Stromal cell of bone marrow (primary cell): ENCODE measurements around the gene PDCD1.
"Not testable (repeated sequence)": the region's sequence is repeated elsewhere in the genome, so short reads cannot be mapped to it uniquely, and the experiment has no call there.

ENCODE experiments used
- DNase-seq: peaks from one replicate; pipeline ENCODE4 v3.0.0-alpha.2; 2012; ENCODE audit warnings: low read depth

The PDCD1 gene

DNA sequence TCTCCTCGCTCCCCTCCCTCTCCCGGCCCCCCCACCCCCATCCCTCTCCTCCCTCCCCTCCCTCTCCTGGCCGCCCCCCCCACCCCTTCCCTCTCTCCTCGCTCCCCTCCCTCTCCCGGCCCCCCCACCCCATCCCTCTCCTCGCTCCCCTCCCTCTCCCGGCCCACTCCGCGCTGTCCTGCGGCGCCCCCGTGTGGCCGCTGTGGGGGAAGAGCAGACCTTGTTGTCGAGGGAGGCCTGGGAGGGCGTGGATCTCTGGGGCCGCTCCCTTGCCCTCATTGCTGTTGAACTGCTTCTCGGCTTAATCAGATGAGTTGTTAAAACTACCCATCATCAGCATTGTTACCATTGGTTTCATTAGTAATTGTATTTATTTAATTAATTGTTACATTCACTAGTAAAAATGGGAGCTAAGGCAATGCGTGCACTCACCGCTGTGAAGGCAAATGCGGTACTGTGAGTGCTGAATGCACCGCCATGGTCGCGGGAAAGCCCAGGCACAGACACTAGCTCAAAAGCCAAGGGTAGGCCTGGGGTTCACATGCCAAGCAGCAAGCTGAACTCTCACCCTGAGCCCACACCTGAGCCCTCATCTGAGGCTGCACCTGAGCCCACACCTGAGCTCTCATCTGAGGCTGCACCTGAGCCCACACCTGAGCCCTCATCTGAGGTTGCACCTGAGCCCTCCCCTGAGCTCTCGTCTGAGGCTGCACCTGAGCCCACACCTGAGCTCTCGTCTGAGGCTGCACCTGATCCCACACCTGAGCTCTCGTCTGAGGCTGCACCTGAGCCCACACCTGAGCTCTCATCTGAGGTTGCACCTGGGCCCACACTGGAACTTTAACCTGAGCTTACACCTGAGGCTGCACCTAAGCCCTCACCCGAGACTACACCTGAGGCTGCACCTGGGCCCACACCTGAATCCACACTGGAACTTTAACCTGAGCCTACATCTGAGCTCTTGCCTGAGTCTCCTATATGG lies 19.6 kb upstream of the PDCD1 start:
- no peak for DNase-seq

DNA sequence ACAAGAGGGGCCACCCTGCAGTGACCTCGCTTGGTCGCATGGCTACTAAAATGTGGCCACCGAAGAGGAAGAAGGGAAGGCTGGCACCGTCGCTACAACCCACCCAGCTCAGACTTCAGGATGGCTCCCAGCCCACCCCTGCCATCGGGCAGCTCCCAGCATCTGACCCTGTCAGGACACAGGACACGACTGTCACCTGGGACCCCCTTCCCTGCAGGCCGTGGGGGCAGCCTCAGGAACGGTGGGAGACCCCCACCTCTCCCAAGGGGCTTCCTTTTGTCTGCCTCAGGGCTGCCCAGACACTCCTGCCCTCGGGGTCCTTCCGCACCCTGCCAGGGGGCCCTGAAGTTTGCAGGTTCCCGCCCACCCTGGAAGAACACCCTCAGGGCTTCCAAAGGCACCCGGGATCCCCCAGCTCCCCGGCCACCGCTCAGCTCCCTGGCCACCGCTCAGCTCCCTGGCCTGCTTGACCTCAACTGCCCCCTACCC lies 18.5 kb upstream of the PDCD1 start:
- no peak for DNase-seq

DNA sequence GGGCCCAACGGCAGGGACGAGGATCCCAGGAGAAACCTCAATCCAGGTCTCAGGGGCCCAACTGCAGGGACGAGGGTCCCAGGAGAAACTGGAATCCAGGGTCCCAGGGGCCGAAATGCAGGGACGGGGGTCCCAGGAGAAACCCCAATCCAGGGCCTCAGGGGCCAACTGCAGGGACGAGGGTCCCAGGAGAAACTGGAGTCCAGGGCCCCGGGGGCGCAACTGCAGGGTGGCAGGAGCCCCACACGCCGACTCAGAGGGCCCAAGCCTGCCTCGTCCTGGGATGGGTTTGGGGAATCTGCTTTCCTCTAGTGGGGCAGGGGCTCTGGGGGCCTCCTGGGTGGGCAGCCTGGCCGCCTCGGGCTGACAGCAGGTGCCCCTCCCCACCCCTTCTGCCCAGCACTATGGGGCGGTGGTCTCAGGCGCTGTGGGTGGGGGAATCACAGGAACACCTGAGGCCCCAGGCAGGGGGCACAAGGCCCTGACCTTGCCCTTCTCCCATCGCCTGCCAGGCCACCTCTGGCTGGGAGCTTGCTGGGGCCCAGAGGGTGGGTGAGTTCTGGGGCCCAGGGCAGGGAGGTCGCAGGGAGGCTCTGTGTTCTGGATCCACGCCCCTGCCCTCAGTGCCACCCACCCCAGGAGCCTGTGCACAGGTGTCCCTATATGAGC lies 18.0 kb upstream of the PDCD1 start:
- no peak for DNase-seq

DNA sequence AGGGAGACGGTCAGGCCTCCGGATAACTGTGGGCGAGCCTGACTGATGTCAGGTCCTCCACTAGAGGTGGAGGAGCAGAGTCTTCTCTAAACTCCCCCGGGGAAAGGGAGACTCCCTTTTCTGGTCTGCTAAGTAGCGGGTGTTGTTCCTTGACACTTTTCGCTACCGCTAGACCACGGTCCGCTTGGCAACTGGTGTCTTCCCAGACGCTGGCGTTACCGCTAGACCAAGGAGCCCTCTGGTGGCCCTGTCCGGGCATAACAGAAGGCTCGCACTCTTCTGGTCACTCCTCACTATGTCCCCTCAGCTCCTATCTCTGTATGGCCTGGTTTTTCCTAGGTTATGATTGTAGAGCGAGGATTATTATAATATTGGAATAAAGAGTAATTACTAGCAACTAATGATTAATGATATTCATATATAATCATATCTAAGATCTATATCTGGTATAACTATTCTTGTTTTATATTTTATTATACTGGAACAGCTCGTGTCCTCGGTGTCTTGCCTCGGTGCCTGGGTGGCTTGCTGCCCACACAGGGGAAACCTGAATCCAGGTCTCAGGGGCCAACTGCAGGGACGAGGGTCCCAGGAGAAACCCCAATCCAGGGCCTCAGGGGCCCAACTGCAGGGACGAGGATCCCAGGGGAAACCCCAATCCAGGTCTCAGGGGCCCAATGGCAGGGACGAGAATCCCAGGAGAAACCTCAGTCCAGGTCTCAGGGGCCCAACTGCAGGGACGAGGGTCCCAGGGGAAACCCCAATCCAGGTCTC lies 17.2 kb upstream of the PDCD1 start:
- DNase-seq = not testable (repeated sequence)

DNA sequence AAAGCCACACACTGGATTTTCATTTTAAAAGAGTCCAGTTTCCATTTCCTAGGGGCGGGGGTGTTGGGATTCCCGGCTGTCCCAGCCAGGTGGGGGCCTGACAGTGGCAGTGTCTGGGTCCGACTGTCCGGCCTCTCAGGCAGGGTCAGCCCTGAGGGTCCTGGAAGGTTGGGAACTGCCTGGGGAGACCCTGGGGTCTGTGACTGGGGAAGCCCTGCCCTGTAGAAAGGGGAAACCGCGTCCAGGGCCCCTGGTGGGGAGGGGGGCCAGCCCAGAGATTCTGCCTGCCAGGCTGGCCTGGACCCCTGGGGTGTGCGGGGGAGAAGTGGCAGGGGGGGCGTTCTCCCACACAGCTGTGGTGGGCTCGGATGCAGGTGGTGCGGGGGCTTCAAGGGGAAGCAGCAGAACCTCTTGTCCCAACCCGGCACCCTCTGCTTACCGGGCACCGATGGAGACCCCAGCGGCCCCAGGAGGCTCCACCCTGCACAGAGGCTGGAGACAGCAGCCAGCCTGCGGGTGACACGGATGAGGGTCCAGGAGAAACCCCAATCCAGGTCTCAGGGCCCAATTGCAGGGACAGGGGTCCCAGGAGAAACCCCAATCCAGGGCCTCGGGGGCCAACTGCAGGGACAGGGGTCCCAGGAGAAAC lies 15.7 kb upstream of the PDCD1 start:
- no peak for DNase-seq

DNA sequence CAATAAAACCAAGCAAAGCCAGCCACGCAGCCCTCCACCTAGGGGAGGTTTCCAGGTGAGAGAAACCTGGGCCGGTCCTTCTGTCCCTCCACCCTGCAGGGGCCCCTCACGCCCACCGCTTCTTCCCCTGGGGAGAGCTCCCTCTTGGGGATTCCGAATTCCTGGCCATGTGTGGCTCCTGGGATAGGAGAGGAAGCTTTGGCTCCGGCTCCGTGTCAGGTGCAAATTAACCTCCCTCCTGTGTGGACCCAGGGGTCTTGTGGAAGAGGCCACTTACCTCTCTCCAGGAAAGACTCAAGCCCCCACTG lies 15.1 kb upstream of the PDCD1 start:
- no peak for DNase-seq

DNA sequence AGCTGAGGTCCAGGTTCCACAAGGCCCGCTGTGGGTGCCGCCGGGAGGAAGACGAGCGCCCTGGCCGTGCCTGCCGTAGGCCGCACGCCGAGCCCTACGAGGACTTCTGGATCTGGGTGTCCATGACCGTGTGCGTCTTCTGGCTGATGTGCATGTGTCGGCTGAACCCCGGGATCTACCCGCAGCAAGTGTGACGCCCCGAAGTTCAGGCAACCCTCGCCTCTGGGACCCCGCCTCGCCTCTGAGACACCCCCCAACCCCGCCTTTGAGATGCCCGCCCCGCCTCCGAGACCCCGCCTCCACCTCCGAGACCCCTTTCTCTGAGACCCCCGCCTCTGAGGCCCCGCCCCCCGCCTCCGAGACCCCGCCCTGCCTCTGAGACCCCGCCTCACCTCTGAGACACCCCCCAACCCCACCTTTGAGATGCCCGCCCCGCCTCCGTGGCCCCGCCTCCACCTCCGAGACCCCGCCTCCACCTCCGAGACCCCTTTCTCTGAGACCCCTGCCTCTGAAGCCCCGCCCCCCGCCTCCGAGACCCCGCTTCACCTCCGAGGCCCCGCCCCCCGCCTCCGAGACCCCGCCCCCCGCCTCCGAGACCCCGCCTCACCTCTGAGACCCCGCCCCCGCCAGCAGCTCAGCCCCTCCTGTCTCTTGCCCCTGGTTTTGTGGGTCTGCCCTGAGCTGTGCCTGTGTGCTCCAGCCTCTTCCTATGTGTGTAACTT lies 14.5 kb upstream of the PDCD1 start:
- DNase-seq = no peak

DNA sequence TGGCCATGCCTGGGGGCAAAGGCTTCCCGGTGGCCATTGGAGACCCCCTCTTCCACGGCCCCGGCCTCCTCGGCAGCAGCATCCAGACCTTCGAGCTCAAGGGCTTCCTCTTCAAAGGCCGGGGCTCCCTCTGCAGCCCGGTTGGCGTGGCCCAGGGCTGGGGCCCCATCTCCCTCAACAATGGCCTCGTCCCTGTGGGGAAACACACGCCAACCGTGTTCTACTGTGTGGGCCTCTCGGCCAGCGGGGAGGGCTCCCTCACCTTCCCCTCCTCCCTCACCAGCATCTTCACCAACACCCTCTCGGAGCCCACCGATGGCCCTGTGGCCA lies 13.6 kb upstream of the PDCD1 start:
- no peak for DNase-seq

DNA sequence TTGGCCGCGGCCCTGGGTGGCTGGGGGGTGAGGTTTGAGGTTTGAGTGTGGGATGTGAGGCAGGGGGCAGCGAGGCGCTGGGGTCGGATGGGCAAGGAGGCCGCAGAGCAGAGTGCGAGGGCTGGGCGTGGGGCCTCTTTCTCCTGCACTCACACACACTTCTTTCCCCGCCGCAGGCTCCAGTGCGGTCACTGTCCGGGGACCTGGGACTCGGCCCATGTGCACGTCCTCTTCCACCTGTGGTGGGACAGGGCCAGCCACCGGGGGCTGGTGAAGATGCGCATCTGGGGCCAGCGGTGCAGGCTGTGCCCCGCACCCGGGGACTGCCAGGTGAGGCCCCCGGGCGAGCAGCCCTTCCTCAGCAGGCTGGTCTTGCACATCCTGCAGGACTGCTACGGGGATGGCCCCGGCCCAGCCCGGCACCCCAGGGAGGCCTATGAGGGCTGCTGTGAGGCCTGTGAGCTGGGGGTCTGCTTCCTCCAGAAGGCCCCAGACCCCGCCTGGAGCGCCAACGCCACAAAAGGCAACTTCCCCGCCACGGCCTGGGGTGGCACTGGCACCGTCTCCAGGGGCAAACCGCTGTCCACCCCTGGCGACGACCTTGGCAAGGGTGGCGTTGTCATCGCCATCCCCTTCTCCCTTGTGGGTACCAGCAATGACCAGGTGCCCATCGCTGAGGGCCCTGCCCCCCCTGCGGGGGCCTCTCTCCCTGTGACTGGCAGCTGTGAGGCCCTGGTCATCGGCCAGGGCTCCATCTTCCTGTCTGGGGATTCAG lies 13.0 kb upstream of the PDCD1 start:
- no peak for DNase-seq

DNA sequence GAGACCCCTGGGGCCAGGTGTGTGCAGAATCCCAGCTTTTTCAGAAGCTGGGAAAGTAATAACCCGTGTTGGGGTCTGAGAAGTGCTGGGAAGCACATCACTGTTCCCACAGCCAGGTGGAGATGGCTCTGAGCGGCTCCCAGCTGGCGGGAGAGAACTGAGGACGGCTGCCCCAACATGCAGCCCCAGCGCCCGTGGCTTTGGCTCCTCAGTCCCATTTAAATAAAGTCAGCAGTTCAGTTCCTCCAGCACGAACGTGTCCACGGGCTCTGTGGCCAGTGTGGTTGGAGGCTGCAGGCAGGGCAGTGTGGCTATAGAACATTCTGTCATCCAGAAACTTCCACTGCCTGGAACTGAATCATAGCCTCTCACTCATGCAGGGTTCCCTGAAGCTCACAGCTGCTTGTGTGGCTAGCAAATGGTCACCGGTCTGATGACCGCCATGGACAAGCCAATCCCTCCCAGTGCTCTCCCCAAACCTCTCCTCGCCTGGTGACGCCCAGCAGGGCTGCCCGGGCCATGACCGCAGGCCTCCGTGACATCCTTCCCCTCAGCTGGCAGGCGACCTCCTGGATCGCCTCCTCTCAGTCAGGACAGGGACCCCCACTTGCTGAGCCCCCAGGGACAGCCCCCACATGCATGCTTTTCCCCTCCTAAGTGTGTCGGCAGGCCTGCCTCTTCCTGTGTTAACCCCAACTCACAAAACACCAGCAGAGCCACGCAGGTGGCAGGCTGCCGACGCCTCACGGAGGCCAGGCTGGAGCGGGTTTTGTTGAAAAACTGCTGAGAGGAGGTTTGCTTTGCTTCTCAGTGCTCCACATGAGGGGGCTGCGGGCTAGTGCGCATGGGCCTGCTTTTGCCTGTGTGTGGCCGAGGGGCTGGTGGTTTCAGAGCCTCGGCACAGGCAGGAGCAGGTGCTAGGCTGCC lies 12.2 kb upstream of the PDCD1 start:
- no peak for DNase-seq

DNA sequence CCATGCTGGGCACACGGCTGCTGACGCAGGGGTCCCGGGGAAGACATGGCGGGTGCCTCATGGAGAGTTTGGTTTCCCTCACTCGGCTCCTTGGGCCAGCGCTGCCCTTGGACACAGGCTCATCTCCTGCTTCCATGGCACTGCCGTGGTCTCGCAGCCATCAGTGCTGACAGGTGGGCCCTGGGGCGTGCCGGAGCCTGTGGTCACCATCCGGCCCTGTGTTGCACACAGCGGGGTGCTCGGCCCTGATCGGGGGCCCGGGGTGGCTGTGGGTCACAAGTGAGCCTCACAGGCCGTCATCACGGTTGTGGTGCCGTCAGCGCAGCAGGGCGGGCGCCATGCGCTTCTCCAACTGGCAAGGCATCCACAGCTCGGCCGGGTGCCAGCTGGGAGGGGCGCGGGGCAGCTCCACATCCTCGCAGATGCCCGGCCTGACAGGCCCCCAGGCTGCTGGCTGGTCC lies 11.4 kb upstream of the PDCD1 start:
- DNase-seq = no peak

DNA sequence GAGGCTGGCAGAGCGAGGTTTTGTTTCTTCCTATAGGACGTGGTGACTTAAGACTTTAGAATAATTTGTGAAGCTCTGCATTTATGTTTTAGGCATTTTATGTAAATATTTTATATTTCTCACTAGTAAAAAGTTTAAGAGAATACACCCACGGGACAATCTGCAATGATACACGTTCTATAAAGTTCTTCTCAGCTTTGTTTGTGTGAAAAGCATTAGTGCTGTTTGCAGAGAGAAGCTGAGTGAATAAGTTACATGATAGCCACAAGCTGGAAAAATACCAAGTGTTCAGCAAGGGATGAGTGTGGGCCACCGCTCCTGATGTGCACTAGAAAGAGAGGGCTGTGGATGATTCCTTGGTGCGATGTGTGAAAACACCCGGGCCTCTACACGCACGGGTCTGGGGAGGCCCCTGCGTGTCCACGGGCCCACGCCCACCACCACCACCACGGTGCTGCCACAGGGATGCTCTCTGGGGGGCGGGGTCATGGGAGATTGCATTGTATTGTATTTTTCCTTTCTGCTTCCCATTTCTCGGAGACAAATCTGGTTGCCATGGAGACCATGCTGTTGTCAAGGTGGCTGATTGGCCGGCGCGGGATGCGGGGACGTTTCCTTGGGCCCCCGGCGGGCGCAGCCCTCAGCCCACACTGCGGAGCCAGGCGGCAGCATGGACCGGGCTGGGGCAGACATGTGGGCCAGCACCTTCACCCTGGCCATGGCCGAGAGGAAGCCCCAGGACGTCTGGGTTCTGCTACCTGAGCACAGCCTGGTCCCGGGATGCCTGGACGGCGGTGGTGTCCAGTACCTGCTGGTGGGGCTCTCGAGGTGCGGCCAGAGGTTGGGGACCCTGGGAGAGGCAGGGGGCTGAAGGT lies 10.6 kb upstream of the PDCD1 start, which contains the start of gene RTP5:
RTP5 (plus strand) TSS at position 643 of the 875 bp plus-strand sequence; CDS start at position 671, 28 bp downstream.
- no peak for DNase-seq

DNA sequence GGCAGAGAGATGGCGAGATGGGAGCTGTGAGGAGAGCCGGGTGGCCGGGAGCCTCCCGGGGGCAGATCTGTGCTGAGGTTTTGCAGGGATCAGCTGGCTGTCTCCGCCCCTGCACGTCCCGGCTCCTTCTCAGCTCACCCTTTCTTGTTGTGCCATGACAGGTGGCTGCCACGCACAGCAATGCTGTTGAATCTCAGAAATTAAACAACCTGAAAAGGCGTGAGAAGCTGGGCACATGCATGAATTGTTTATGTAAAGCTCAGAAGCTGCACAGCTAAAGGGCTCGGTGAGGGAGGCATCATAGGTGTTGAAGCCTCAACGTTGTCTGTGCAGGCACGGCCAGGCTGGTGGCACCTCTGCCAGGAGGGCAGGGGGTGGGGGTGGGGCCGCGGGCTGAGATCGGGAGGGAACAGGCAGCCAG lies 10.0 kb upstream of the PDCD1 start:
- no peak for DNase-seq

DNA sequence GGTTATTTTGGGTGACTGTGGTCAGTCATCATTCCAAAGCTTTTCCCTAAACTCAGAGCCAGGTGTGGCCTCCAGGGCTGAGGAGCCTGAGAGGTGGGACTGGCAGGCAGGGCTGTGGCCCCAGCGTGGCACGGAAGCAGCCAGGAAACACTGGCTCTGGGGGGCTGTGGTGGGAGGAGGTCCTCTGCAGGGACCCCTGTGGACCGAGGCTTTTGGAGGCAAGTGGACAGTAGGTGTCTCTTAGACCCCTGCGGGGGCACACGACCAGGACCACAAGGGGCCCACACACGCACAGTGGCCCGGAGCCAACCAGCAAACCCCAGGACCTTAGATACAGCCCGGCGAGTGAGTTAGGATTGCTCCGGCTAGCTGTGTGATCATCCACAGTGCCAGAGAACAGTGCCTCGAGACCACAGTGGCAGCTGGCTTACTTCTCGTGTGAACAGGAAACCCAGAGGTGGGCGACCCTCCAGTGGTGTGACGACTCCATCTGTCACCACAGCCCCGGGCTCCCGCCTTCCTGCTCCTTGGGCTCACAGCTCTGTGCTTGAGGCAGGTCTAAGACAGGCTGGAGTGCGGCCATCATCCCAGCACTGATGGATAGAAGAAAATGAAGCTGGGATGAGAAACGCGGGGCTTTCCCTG lies 9.2 kb upstream of the PDCD1 start:
- no peak for DNase-seq

DNA sequence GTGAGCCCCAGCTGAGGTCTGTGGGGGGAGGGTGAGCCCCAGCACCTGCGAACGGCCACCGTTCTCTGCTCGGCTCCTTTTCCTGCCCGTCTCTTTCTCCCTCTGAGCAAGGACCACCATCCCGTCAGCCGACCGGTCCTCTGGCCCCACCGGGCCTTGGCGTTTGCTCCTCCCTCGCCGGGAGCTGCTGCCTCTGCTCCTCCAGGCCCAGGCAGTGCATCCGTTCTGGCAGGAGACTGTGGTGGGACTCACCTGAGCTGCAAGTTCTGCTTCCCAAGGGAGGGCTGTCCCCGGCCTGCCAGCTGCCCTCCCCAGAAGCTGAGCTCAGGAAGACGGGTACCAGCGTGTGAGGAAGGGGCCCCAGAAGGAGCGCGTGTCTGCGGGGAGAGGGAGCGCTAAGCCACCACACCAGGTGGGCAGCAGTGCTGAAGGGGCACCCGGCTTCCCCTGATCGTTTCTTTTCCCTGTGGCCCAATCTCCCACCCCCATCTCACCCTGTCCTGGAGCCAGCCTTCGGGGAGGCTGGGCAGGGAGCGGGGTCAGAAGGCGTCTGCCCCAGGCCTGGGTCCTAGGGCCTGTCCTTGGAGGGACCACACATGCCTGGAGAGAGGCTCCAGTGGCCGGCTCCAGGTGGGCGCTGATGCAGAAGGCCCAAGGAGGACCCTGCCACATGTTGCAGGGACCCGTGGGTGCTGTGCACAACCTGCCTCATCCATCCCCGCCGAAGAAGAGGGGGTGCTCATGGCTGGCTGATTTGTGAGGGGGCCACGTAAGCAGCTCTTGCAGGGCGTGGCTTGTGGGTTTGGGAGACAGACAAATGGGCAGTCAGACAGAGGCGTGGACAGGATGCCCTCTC lies 8.3 kb upstream of the PDCD1 start:
- DNase-seq = no peak

DNA sequence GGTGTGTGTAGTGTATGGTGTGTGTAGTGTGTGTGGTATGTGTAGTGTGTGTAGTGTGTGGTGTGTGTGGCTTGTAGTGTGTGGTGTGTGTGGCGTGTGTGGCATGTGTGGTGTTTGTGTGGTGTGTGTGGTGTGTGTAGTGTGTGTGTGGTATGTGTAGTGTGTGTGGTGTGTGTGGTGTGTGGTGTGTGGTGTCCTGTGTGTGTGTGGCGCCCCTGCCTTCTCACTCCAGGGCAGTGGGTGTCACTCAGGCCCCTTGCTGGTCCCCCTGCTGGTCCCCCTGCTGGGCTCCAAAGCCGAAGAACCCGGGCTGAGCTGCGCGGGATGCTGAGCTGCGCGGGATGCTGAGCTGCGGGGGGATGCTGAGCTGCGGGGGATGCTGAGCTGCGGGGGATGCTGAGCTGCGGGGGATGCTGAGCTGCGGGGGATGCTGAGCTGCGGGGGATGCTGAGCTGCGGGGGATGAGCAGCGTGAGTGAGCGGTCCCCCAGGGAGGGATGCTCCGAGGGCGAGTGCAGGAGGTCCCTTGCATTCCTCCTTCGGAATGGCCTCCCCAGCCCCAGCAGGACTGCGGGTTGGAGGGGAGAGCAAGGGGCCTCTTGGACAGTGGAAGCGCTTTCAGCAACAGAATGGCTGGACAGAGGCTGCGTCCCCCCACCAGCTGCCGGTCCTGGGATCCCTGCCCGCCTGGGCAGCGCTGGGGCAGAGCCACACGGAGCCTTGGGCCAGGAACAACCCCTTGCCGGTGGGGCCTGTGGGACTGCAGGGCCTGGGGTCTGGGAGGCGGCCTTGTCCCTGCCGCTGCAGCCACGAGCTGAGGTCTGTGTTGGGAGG lies 7.5 kb upstream of the PDCD1 start:
- no peak for DNase-seq
